Daoy (cell line): Measurements from ENCODE around the gene KCNH6. TPM values are rescaled to one million over a fixed set of nuclear protein-coding genes. Genes with fewer than 3 reads are reported as not detected.
A peak's percentile ranks its signal among the peaks of the same experiment; 100 is the strongest.

Experiments used
- DNase-seq: peaks from one replicate; pipeline ENCODE4 v3.0.0-alpha.2; 2015; ENCODE audit warnings: low read depth
- total RNA-seq: library from RNA; depleted of rRNA; stranded (reverse); fragments of >200 nt; shearing (Covaris generic); gene quantifications from 2 replicates; pipeline ENCODE4 v1.2.3, GENCODE V29; 2014; rRNA removed

KCNH6 gene
- total RNA-seq = not detected in 2 replicates

DNA sequence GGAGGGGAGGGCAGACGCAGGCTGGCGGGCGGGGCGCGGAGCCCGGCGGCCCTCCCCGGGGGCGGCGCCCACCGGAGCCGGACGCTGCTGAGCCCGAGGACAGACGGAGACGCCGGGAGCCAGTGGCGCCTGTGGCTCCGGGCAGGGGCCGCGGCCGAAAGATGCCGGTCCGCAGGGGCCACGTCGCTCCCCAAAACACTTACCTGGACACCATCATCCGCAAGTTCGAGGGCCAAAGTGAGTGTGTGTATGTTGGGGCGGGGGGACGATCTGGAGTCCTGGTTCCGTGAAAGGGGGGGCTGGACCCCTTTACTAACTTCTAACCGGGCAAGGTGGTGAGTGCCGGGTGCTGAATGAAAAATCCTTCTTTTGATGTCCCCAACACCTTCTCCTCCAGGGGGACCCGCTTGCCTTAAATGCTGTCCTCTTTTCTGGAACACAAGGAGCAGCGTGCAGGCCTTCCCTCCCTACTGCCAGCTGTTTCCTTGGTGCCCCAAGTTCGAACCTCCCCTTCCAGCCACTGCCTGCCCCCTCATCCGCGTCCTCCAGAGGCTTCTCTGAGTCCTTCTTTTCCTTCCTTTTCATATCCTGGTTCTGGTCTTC is at the start of gene KCNH6:
Gene KCNH6 (plus strand): TSS at position 106 of the 603 bp plus-strand sequence. CDS start 56 bp downstream, at position 162.
- no peak for DNase-seq

- DNase-seq = peak; percentile 36
Observed at GRCh38 chr17:63474174-63474573, 49.0 kb upstream of the KCNH6 start.

GRCh38 chr17:63474586-63475460 is 48.3 kb upstream of the KCNH6 start:
- no peak for DNase-seq

DNA sequence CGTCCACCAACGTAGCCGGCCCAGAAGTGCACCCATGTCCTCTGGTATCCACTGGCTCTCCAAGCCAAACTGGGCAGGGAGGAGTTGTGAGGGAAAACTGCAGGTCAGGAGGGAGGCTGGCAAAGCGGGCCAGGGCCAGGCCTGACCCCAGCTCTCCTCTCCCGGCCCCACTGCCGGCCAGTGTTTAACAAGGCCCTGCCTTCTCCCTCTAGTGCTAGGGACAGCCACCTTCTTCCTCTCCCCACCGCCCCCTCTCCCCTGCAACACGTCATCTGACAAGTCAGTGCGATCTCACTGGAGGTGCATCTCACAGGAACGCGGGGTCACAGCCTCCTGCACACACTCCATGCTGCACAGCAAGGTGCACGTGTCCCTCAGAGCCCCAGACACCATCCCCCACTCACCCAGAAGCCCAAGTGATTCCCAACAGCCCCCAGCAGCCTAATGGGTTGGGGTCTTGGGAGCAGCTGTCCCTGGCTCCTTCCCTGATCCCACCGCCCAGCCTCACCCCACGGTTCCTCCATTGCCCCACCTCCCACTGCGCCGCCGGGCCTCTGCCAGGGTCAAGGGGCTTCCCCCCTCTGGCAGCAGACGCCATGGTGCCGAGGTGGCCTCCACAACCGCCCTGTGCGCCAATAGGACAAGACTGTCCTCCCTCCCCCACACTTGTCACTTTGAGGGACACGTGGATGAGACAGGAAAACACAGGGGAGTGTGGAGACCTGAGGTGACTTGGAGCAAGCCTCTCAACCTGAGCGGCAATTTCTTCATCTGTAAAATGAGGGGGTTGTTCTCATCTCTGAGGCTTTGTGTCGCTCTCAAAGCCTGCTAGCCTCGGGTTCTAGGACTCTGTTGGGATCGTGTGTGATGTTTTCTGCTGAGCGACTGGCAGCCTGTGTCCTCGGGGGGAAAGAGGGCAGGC is 47.4 kb upstream of the KCNH6 start:
- DNase-seq = no peak

- DNase-seq = peak; percentile 38
Observed at GRCh38 chr17:63476459-63476853, 46.7 kb upstream of the KCNH6 start.

GRCh38 chr17:63476854-63477479 is 46.2 kb upstream of the KCNH6 start, which contains the start of gene ACE:
Gene ACE (plus strand): TSS chr17:63477061. CDS start chr17:63477095, 34 bp downstream.
- DNase-seq = peak; percentile 53

DNA sequence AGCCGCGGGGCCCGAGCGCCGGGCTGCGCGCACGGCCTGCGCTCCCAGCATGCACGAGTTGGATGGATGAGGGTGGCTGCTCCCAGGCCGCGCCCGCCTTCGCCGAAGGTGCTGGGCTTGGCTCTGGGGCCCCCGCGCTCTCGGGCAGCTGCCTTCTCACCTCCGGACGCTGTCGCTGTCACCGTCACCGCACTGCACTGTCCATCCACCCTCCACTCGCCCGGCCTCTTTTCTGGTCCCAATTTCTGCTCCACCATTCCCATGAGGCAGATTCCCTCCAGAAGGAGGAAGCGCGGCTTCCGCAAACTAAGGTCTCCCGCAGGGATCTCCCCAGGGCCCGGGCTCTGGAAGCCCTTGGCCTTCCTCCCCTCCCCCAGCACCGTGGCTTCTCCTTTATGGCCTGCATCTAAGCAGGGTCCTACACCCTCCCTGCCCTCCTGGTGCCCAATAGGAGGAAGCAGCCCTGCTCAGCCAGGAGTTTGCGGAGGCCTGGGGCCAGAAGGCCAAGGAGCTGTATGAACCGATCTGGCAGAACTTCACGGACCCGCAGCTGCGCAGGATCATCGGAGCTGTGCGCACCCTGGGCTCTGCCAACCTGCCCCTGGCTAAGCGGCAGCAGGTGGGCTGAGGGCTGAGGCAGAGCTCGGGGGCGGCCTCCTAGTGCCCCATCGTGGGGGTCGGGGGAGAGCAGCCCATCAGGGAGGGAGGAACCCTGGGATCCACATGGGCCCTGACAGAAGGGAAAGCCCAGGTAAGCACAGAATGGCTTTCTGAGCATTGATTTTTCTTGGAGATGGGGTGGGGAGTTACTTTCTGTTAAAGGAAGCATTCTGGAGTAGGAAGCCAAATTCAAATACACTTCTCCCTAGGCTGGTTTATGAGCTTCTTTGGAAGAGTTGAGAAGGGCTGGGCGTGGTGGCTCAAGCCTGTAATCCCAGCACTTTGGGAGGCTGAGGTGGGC is 45.4 kb upstream of the KCNH6 start:
- DNase-seq = peak; percentile 30

- DNase-seq = peak; percentile 93
Observed at GRCh38 chr17:63478814-63479494, 44.2 kb upstream of the KCNH6 start.

GRCh38 chr17:63479495-63480184 is 43.5 kb upstream of the KCNH6 start:
- DNase-seq = no peak

- DNase-seq = no peak
Observed at GRCh38 chr17:63480192-63480784, 42.9 kb upstream of the KCNH6 start.

GRCh38 chr17:63480826-63481487 is 42.2 kb upstream of the KCNH6 start:
- DNase-seq = no peak

DNA sequence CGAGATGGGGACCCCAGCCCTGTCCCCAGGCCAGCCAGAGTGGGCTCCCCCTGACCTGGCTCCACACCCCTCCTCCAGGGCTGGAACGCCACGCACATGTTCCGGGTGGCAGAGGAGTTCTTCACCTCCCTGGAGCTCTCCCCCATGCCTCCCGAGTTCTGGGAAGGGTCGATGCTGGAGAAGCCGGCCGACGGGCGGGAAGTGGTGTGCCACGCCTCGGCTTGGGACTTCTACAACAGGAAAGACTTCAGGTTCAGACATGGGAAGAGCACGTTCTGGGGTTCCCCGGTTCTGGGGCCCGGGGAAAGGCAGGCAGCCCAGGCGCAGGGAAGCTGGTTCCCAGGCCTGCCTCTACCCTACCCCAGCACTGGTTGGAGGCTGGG is 41.7 kb upstream of the KCNH6 start:
- DNase-seq = no peak

DNA sequence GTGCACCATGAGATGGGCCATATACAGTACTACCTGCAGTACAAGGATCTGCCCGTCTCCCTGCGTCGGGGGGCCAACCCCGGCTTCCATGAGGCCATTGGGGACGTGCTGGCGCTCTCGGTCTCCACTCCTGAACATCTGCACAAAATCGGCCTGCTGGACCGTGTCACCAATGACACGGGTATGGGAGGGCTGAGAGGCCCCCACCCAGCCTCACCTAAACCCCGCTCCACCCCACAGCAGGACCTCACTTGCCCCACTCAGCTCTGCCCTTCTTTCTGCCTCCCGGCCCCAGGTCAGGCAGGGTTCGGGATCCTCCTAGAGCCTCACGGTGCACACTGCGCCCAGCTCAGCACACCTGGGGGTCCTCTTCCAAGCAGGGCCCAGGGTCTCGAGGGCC is 40.6 kb upstream of the KCNH6 start:
- no peak for DNase-seq

DNA sequence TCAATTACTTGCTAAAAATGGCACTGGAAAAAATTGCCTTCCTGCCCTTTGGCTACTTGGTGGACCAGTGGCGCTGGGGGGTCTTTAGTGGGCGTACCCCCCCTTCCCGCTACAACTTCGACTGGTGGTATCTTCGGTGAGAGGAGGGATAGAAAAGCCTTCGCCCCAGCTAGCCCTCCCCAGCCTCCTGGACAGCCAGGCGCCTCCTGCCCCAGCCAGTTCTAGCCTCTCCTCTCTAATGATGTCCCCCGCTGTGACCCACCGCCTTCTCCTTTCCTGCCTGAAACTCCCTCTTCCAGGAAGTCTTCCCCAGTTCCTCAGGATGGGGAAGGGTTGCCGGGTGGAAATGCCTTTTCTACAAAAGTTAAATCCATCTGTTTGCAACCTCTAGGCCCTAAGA is 40.1 kb upstream of the KCNH6 start:
- DNase-seq = no peak

GRCh38 chr17:63483655-63484575 is 39.2 kb upstream of the KCNH6 start:
- DNase-seq = no peak

- no peak for DNase-seq
Observed at GRCh38 chr17:63486317-63487013, 36.7 kb upstream of the KCNH6 start.

DNA sequence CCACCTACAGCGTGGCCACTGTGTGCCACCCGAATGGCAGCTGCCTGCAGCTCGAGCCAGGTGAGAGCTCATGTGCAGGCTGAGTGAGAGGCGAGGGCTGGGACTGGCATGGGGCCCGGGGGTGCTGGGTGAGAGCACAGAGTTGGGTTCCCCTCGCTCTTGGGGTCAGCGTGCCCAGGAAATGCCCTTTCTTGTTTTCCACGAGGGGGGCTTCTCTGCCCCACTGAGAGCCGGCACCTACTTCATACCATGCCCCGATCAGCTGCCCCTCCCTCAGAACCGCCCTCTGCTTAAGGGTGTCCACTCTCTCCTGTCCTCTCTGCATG is 36.2 kb upstream of the KCNH6 start:
- no peak for DNase-seq
